GM21619 (cell line): ENCODE results near the gene TBC1D24.
"Not testable (repeated sequence)": the region's sequence is repeated elsewhere in the genome, so short reads cannot be mapped to it uniquely, and the experiment has no call there.

Source experiments
- ATAC-seq: cut with Tn5 transposase; IDR thresholded peaks from one replicate; pipeline ENCODE4 v1.9.1; 2021; ENCODE audit not compliant: unreplicated experiment

The TBC1D24 gene

DNA sequence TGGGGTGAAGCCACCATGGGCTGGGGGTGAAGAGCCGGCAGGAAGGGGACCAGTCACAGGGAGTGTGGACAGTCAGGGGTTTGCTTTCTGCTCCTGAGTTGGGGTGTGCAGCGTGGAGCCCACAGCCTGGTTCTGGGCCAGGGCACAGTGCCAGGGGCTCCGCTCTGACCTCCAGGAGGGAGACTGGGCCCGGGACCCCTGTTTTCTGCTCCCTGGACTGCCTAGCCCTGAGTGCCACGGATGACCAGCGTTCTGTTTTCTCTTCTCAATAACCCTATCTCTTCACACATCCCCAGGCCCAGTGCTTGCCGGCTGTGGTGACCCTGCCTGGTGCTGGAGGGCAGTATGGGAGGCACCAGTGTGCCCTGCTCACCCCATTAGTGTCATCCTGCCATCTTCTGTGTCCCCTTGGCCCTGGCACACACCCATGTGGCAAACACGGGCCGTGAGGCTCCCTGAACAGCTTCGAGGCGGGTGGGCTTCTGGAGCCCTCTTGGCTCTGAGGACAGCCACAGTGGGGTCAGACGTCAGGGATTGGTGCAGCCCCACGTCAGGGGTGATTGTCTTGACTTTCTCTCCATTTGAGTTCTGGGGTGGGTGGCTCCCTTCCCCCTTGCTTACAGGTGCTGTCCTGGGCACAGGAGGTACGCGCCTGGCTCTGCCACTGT lies 55.2 kb downstream of the TBC1D24 start:
- ATAC-seq: no peak

DNA sequence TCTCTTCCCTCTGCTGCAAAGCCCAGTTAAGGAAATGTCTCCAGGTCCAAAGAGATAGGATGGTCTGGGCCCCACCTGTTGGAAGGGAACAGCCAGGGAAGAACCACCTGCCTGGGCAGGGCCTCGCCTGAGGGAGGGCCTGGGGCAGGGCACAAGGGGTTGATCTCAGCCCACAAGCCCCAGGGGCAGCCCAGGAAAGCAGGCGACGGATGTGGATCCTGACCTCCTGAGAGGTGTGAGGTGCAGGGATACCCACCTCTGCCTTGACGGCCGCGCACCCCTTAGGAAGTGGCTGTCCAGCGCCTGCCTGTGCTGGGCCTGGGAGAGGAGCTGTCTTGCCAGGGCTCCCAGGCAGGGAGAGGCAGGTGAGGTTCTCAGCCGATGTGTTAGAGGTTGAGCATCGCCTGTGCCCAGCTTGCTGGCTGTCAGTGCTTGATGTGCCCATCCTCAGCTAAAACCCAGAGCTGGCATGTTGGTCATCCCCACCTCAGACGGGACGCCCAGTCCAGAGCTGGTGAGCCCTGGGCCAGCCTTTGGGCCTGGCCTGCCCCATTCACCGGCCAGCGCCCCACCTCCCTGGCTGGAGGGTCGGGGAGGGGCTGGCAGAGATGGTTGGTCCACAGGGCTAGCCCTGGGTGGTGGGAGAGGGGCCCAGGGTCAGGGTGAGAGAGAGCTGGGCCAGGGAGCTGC lies 55.8 kb downstream of the TBC1D24 start:
- no peak for ATAC-seq

DNA sequence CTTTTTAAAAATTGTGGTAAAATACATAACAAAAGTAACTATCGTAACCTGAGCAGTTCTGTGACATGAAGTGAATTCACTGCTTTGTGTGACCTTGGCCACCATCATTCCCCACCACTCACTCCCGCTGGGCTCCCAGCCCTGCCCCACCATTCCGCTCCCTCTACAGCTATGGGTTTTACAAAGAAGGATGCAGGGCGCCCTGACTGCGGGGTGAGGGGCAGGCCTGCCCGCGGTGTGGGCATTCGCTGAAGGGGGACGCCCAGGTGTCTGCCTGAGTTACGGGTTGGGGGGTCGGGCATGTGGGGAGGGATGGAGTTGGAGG lies 56.4 kb downstream of the TBC1D24 start, which contains the start of gene CEMP1:
Gene CEMP1 (minus strand): TSS at position 38 of the 325 bp plus-strand sequence. CDS start 335 bp downstream, outside the sequence.
- ATAC-seq: peak; percentile 1

DNA sequence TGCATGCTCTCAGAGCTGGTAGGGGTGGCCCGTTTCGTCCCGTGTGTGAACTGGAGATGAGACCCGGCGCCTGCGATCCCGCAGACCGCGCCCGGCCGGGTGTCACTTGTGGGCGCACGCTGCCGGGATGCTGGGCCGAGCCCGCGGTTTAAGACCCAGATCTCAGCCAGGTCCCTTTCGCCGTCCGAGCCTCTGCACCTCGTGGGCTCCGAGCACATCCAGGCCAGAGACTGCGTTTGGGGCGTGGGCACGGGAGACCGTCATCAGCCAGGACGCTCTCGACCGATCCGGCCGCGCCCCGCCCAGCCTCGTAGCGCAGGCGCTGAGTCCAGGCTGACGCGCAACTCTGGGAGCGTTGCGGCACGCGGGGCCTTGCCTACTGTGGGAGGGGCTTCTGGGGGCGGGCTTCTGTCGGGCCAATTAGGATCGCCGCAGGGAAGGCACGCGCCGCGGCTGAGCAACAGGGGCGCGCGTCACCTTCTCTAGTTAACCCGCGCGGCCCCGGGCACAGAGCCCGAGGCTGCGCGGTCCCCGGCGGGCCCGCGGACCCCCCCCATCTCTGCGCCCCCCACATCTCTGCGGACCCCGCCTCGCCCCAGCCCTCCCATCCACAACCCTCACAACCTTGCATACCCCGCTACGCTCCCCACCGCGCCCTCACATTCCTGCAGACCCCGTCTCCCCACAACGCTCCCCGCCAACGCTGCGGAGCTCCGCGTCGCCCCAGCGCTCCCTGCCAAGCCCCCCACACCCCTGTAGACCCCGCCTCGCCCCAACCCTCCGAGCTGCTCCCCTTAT lies 57.0 kb downstream of the TBC1D24 start:
- peak; percentile 76 for ATAC-seq

DNA sequence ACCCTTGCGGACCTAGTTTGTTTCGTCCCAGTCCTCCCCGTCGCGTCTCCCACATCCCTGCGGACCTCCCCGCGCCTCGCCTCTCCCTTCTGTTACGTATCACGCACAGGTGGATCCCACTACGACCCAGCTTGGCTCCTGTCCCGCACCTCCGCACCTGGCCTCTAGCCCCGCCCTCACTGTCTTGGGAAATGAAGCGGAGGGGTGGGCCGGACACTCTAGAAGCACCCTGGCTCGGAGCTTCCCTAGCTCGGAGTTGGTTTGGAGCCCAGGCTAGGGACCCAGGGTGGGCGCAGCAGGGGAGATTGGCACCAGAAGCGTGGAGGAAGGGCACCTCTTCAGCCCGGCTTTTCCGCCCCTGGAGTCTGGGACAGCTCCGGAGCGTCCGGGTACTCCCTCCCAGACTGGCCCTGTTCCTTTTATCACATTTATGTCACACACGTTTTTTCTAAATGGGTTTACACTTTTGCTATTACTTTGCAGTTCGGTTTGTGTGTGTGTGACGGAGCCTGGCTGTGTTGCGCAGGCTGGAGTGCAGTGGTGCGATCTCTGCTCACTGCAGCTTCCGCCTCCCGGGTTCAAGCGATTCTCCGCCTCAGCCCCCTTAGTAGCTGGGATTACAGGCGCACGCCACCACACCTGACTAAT lies 57.7 kb downstream of the TBC1D24 start:
- no peak for ATAC-seq

DNA sequence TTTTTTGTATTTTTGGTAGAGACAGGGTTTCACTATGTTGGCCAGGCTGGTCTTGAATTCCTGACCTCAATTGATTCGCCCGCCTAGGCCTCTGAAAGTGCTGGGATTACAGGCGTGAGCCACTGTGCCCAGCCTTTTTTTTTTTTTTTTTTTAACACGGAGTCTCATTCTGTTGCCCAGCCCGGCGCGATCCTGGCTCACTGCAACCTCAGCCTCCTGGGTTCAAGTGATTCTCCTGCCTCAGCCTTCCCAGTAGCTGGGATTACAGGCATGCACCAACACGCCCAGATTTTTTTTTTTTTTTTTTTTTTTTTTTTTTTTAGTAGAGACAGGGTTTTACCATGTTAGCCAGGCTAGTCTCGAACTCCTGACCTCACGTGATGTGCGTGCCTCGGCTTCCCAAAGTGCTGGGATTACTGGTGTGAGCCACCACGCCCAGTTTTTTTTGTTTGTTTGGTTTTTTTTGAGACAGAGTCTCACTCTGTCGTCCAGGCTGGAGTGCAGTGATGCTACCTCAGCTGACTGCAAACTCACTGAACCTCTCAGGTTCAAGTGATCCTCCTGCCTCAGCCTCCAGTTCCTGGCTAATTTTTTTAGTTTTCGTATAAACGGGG lies 58.3 kb downstream of the TBC1D24 start:
- ATAC-seq: not testable (repeated sequence)

DNA sequence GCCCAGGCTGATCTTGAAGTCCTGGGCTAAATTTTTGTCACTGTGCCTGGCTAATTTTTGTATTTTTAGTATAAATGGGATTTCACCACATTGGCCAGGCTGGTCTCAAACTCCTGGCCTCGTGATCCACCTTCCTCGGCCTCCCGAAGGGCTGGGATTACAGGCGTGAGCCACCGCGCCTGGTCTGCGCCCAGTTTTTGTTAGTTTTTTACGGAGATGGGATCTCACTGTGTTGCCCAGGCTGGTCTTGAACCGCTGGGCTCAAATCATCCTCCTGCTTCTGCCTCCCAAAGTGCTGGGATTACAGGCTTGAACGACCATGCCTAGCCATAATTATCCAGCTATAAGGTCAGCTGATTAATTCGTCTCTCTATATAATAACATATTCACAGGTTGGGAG lies 59.0 kb downstream of the TBC1D24 start:
- no peak for ATAC-seq

DNA sequence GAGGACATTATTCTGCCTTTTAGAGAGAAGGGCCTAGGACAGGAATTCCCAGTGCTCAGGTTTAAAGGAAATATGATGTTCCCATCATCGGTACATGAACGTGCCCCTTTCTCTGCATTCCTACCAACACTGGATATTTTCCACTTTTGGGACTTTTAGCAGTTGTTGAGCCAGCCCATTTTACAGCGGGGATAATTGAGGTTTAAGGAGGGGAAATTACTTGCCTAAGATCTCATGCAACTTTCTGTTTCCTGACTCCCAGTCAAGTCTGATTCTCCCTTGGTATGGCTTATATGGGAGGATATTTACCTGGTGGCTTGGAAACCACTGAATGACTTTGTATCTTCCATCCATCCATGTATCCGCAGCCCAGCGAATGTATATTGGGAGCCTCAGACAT lies 59.4 kb downstream of the TBC1D24 start:
- ATAC-seq: not testable (repeated sequence)

DNA sequence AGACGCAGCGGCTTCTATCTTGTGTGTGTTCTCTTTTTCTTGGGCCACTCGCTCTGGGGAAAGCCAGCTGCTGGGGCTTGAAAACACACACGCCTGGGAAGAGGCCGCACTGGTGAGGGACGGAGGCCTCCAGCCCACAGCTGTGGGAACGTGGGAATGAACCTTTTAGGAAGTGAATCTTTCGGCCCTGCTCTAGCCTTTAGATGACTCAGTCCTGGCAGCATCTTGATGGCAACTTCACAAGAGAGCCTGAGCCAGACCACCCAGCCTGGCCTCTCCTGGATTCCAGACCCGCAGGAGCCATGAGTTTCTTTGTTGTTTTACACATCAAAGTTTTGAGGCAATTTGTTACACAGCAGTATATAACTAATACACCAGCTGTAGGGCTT lies 60.7 kb downstream of the TBC1D24 start:
- no peak for ATAC-seq

DNA sequence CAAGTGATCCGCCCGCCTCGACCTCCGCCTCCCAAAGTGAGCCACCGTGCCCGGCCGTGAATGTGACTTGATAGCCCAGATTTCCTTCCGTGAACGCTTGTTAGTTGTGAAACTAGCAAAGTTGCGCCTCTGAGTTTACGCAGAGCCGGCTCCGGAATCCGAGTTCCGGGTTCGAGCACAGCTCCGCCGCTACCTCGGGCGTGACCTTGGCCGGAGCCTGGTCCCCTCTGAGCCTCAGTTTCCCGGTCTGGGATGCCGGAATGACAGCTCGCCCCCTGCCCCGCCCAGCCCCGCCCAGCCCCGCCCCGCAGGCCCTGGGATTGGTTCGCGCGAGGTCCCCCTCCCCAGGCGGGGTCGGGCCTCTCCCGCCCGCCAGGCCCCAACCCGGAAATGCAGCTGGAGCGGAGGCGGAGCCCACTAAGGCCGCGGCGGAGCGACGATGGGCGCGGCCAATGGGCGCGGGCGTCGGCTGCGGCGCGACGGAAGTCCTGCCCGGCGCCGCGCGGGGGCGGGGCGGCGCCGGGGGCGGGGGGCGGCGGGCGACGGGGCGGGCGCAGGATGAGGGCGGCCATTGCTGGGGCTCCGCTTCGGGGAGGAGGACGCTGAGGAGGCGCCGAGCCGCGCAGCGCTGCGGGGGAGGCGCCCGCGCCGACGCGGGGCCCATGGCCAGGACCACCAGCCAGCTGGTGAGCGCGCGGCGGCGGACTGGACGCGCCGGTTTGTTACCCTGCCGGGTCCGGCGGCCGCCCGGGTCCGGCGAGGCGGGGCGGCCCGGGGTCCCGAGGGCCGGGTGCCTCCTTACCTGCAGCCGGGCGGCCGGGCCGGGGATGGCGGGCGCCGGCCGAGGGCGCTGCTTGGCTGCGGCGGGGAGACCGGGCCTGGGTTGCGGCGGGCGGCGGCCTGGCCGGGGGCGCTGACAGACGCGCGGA lies 62.8 kb downstream of the TBC1D24 start, which contains the start of gene PDPK1:
Gene PDPK1 (plus strand): TSS at position 571 of the 929 bp plus-strand sequence. CDS start 92 bp downstream, at position 663.
- peak; percentile 82 for ATAC-seq

DNA sequence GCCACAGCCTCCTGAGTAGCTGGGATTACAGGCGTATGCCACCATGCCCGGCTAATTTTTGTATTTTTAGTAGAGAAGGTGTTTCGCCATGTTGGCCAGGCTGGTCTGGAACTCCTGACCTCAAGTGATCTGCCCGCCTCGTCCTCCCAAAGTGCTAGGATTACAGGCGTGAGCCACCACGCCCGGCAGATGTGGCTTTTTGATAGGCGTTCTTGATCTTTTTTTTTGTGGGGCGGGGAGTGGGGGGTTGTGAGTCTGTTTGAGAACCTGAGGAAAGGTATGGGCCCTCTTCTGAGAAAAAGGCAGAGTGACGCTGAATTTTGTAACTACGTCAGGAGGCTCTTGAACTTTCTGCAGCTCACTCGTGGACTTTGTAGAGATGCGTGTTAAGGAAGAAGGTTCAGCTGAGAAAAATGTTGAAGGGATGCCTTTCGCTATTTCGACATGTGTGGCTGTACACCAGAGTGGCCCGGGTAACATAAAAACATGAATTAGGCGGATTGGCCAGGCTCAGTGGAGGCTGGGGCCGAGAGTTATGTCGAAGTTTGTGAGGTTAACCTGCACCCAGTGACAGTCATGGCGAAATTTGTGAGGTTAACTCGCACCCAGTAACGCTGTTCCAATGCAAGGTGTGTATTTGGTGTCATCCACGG lies 64.4 kb downstream of the TBC1D24 start:
- ATAC-seq: not testable (repeated sequence)

DNA sequence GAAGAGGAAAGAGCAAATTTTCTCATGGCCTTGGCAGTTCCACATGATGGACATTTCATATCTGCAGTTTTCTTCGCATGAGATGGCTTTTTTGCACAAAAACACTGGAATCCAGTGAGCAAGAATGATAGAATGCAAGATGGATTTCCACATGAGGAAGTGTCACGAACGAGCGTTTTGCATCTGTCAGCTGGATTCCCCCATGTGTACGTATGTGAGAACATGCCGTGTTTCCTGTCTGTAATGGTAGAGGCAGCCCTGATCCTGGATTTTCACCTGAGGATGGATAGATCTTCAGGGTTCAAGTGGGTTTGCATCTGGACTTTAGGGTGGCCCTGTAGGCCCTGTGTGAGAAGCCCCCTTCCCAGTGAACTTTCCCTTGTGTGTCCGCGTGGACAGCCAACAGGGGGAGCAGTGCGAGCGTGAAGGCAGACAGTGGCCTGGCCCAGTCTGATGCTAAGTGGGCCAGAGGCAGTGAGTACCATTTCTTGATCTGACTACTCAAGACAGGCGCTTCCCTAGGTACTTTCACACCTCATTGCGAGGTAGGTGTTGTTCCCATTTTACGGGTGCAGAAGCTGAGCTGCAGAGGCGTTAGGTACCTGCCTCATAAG lies 65.0 kb downstream of the TBC1D24 start:
- not testable (repeated sequence) for ATAC-seq

DNA sequence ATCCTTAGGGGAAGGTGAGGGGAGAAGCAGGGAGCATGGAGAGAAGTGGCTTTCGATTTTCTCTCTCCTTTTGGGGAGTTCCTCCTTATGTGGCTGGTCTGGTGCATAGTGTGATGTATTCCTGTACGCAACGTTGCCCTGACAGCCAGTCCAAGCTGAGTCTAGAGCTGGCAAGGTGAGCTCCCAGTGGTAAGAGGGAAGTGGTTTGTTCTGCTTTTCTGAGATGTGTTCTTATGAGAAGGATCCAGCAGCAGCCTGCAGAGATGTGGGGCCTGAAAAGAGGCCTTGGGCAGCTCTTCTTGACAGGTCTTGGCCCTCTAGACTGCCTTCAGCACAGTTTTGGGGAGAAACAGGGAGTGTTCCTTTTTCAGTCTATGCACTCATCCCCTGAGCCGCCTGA lies 66.0 kb downstream of the TBC1D24 start:
- ATAC-seq: not testable (repeated sequence)

DNA sequence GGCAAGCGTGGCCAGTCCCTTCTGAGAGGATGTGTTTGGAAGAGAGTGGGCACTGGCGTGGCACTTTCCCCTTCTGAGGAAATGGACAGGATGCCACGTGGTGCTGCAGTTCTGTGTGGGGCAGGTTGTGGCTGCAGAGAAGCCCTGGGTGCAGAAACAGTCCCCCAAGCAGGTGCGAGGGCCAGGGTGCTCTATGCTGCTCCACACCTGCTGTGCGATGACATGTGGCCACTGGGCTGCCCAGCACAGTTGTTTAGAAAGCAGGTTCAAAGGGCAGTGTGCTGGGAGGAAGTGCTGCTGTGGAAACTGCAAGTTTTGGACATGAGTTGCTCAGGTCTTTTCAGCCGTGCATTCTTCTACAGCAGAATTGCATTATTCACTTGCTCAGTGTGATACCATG lies 66.5 kb downstream of the TBC1D24 start:
- ATAC-seq: not testable (repeated sequence)

DNA sequence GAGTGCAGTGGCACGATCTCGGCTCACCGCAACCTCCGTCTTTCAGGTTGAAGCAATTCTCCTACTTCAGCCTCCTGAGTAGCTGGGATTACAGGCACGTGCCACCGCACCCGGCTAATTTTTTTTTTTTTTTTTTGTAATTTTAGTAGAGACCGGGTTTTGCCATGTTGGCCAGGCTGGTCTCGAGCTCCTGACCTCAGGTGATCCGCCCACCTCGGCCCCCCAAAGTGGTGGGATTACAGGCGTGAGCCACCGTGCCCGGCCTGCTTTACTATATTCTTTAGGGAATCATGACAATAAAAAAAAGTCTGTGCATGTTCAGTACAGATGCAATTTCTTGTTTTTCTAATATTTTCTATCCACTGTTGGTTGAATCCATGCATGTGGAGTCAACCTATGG lies 68.8 kb downstream of the TBC1D24 start:
- ATAC-seq: not testable (repeated sequence)

DNA sequence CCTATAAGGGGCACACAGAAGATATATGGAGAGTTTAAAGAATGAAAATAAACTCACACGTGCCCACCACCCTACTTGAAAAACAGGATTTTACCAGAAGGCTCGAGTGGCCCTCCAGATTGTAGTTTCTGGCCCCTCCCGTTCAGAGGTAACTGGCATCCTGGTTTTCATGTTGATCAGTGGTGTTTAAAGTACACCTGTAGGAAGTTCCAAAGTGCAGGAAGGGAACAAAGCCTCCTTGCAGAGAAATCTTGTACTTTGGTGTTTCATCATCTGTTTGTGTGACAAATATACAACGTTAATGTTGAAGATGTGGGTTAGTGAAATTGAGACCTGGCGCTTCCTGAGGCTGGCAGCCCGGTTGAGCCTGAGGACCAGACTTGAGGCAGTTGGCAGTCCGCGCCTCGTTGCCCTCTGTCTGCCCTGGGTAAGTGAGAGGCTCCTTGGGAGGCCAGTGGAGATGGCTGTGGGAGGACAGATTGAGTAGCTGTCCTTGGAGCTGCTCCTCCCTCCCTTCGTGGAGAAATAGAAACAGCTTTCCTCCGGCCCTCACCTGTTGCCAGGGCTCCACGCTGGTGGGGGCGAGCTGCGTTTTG lies 75.5 kb downstream of the TBC1D24 start:
- not testable (repeated sequence) for ATAC-seq

DNA sequence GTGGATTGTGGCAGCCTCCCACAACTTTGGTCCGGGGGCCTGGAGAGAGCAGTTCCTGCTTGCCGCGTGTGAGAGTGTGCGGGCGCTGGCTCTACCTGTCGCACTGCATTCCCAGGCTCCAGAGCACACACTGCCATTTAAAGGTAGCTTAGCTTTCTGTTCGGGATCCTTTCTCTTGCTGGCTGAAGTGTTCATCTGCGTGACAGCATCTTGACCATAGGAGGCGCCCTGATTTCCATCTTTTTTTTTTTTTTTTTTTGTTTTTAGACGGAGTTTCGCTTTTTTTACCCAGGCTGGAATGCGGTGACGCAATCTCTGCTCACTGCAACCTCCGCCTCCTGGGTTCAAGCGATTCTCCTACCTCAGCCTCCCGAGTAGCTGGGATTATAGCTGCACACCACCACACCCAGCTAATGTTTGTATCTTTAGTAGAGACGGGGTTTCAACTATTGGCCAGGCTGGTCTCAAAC lies 76.5 kb downstream of the TBC1D24 start:
- ATAC-seq: not testable (repeated sequence)
